HG03521 (cell line): Measurements from ENCODE around the gene KRT25.

Experiments used
- ATAC-seq: cut with Tn5 transposase; IDR thresholded peaks from one replicate; pipeline ENCODE4 v1.9.1; 2021; ENCODE audit warnings: mild to moderate bottlenecking, moderate library complexity; ENCODE audit not compliant: unreplicated experiment

KRT25 gene, protein sequence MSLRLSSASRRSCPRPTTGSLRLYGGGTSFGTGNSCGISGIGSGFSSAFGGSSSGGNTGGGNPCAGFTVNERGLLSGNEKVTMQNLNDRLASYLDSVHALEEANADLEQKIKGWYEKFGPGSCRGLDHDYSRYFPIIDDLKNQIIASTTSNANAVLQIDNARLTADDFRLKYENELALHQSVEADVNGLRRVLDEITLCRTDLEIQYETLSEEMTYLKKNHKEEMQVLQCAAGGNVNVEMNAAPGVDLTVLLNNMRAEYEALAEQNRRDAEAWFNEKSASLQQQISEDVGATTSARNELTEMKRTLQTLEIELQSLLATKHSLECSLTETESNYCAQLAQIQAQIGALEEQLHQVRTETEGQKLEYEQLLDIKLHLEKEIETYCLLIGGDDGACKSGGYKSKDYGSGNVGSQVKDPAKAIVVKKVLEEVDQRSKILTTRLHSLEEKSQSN

DNA sequence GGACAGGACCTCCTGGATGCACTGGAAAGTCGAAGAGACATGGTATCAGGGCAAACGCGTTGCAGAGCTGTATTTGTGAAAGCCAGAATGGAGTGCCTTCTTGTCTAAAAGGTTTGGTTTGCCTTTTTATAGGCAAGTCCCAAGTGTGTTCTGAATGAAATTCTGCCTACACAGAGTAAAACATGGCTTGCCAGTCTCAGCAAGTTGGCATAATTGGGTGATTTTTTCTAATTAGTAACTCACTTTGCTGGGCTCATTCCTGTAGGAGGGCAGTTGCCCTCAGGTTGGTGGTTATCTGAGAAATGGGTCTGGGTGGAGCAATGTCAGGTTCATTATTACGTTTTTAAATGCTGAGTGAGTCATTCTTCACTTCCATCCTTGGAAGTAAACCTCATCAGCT is at the start of gene KRT25:
Gene KRT25 (minus strand): TSS at position 101 of the 400 bp plus-strand sequence. CDS start 60 bp downstream, at position 41.
- no peak for ATAC-seq

DNA sequence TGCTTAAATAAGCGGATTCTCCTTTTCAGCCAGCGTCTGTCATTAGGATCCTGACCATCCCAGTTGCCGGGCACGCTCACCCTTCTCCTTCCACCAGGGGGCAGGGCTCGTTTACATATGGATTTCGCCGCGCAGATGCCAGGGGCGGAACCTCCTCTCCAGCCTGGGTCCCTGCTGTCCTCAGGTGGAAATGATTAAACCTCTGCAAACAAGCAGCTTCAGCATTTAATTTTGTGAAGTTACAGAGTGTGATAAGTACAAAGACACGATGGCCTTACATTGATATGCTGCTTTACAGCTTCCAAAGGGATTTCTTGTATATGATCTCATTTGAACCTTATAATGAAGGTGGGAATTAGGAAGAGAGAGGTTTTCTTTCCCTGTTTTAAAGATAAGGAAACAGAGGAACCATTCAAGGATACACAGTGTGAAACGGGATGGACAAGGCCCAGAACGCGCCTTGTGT is 48.5 kb upstream of the KRT25 start:
- ATAC-seq: no peak

DNA sequence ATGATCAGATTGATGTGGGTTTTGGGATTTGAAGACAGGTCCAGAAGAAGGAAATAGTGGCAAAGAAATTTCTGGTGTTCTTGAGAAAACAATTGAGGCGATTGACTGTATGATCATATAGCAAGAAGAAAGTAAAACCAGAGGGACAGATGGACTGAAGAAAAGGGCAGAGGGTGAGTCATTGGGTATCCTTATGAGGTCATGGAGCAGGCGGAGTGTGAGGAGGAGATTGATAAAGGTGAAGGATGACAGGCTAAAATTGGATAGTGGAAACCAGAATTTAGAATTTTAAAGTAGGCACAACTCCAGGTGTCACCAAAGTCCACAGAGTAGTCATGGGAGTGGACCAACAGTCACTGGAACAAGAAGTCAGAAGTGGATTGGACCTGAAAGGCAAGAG is 46.0 kb upstream of the KRT25 start:
- no peak for ATAC-seq

DNA sequence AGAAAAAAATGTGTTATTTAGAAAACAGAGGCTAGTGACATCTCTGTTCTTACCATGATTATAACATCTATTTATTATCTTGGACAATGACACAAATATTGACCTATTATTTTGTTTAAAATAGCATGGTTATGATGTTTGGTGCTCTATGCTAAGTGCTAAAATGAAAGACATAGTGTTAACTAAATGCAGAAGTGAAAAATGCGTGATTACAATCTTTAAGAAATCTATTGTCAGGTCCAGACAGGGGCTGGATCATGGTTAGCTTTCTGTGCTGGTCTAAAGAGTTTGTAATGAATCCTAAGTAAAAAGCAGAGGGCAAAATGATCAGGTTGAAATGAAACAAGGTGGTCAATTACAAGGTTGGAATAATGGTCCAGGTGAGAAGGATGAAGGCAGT is 45.2 kb upstream of the KRT25 start:
- no peak for ATAC-seq

DNA sequence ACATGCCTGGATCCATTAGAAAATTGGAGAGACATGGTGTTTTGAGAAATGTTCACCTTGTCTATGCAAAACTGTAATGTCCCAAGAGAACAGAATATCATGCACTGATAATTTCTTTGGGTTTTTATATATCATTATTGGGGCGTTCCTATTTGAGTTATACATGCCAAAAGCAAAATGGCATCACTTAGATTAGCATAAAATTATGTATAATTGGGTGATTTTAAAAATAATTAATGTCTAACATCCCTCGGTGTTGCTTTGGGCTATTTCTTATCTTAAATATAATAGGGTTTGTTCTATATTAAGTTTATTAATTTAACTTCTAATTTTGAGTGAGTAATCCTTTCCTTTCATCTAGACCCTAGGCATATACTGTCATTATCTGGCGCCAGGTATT is 44.7 kb upstream of the KRT25 start, which contains the start of gene KRT28:
Gene KRT28 (minus strand): TSS at position 101 of the 400 bp plus-strand sequence. CDS start 66 bp downstream, at position 35.
- no peak for ATAC-seq

DNA sequence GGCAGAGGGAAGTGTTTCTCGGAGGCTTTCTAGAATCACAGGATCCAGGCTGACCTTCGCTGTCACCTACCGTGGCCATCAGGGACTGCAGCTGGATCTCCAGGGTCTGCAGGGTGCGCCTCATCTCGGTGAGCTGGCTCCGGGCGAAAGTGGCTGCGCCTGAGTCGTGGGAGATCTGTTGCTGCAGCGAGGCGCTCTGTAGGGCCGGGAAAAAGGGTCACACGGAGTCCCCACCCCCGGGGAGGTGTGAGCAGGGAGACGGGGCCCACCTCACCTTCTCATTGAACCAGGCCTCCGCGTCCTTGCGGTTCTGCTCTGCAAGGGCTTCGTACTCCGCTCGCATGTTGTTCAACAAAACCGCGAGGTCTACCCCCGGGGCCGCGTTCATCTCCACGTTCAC is 41.7 kb upstream of the KRT25 start:
- ATAC-seq: no peak

DNA sequence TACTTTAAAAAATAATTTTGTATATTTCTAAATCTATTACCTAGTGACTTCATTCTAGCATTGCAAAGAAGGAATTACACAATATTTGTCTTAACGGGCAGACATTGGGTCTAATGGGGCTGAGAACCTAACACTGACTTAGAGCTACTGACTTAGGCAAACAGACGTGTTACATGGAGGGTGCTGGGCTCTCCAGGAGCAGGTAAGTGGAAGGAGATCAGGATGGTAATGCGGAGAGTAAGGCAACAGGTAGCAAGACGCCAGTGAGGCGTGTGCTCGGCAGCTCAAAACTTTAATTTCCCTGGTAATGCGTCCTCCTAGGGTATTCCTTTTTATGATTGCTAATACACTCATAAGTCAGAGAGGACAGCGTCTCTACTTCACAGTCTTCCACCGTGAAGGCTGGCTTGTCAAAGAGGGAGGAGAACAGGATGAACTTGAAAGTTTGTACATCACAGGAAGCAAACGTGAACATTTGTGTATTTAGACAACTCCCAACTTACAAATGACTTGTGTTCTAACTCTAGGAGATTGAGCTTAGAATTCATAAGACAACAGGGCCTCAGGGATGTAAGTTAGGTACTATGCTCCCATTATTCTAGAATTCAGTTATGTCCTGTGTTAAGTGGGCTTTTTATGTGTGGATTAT is 40.0 kb upstream of the KRT25 start:
- ATAC-seq: no peak

DNA sequence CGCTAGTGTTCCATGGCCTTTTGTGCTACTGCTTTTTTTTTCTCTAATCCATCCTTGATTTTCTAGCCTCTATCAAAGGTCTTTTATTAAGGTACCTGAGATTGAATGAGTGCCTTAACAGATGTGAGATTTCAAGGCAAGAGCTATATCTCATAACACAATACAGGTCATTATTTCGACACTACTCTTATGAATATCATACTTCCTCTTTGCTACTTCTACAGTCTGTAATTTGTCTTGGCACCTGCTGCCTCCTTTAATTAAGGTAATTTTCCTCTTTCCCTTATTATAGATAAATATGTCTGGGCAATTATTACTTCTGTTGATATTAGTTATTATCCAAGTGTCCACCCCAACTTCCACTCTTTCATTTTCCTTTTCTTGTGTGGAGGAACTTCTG is 39.3 kb upstream of the KRT25 start:
- ATAC-seq: no peak

DNA sequence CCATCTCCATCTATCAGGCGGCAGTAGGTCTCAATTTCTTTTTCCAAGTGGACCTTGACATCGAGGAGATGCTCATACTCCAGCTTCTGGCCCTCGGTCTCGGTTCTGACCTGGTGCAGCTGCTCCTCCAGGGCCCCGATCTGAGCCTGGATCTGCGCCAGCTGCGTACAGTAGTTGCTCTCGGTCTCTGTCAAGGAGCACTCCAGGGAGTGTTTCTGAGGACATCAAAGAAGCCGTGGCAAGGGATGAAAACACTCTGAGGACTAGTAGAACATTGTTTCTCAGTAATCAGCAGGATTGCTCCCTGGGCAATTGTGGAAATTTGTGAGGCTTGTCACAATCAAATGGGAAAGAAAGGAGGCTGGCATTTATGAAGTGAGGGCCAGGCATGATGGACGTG is 38.7 kb upstream of the KRT25 start:
- ATAC-seq: no peak

DNA sequence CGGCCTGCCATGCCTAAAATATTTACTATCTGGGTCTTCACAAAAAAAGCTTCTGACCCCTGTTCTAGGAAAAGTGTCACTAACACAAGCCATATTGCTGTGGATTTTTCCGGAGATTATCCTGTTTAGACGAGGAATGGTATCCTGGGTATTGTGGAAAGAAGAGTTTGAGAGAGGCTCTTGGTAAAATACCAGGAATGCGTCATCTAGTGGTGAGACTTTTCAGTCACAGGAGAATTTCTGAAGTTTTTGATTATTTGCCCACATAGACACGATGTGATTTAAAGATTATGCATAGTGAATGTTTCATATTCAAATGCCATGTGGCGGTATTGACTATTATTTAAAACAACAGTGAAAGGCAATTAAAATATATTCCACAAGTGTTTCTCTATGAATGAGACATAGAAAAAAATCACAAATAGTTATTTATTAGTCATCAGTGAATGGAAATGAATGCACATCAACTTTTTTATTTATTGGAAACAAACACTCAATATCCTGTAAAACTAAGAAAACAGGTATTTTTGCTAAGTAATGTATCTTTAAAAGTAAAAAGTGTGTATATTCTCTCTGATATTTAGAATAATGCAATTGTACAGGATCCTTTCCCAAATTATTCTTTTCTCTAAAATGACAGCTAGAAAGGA is 36.8 kb upstream of the KRT25 start:
- no peak for ATAC-seq

DNA sequence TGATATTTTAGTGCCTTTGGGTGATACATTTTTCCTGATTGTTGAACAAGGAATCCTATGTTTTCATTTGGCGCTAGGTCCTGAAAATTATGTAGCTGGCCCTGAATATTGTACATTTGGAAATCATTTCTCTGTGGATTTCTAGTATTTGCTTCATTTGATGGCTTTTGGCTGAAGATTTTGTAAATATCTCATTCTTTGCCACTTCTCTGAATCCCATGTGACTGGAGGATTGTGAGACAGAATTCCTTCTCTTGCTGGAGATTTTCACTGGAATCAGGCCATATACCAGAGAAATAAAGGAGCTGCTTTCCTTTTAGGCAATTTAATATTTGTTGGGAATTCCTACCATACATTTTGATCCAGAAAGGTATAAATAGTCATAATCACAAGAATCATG is 36.0 kb upstream of the KRT25 start:
- no peak for ATAC-seq

DNA sequence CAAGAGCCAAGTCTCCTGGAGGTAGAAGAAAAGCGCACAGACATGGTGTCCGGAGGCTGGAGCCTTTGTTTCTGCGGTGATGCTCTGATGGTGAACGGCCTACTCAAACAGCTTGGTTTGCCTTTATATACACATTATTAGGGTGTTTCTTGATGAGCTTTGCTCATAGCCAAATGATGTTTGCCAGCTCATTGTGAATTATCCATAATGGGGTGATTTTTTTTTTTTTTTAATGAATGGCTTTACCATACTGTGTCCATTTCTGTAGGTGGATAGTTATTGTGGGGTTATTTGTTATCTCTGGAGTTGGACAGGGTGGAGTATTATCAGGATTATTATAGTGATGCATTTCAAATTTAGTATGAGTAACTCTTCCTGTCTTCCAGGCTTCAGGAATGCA is 27.3 kb upstream of the KRT25 start, which contains the start of gene KRT27:
Gene KRT27 (minus strand): TSS at position 101 of the 400 bp plus-strand sequence. CDS start 57 bp downstream, at position 44.
- ATAC-seq: no peak

DNA sequence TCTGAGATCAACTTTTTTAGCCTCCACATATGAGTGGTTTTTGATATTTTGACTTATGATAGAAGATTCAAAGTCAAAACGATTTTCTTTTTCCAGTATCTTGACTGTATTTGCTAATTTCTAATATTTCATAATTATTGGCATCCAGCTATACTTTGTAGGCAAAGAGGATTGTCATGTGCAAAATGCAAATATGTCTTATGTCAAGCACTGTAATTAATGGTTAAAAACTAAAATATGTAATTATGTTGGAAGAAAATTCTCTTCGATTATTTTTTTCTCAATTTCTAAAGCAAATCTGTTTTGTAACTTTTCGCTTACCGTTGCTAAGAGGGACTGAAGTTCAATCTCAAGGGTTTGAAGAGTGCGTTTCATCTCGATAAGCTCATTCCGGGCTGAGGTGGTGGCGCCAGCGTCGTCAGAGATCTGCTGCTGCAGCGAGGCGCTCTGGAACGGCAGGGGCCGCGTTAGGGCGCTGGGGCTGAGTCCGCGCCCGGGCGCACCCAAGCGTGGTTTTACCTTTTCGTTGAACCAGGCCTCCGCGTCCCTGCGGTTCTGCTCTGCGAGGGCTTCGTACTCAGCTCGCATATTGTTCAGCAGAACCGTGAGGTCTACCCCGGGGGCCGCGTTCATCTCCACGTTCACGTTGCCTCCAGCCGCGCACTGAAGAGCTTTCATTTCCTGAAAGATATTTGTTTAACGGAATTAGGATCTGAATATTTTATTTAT is 24.2 kb upstream of the KRT25 start:
- ATAC-seq: no peak

DNA sequence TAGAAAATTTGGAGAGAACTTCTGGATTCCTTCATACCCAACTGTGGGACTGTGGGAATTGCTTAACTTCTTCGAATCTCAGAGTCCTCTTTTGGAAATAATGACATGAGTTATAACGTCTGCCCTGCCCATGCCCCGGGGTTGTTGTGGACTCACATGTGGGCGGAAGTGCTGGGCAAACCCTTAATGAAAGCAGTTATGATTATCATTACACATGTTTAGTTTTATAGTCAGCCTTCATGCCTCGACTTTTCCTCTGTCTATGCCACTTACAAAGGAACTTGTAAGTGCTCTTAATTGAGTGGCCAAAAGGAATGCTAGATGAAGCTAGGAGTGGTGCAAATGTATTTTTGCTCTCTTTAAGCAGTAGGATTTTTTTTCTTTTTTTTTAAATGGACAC is 23.3 kb upstream of the KRT25 start:
- no peak for ATAC-seq

DNA sequence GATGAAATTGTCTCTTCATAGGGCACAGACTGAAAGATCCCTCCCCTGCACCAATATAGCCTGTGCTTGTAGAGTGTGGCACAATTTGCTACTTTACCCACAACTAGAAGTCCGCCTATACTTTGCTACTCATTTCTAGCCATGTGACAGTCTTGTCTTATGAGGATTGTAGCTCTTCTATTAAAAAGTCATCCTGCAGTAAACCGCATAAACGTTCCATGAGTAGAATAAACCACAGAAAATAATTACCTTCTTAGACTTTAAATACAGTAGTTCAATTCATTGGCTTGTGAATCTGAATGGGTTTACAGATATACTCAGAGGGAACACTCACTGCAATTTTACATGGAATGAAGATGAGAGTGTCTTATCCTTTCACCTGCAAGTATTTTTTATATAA is 22.8 kb upstream of the KRT25 start:
- no peak for ATAC-seq

DNA sequence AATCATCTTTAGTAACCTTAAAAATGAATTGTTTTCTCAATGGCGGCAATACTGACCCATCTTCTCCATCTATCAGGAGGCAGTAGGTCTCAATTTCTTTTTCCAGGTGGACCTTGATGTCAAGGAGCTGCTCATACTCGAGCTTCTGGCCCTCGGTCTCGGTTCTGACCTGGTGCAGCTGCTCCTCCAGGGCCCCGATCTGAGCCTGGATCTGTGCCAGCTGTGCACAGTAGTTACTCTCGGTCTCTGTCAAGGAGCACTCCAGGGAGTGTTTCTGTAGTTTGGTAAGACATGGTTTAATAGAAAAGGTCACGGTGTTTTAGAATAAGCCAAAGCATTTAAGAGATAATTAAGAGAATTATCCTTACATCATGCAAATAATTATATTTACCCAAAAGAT is 22.3 kb upstream of the KRT25 start:
- no peak for ATAC-seq

DNA sequence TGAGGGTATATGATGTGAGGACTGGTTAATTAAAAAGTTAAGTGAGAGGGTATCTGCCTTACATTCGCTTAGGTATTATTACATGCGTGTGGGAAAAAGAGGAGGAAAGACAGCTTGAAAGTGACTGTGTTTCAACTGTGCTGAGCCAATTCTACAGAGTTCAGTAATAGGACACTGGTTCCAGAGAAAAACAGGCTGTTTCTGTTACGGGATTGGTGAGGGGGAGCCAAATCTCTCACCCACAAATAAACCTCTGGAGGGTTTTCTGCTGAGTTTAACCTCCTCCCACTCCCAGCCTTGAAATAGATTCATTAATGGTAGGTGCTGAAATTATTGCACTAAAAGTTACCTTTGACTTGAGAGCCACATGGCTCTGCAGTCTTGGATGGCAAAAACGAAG is 20.8 kb upstream of the KRT25 start:
- ATAC-seq: no peak

DNA sequence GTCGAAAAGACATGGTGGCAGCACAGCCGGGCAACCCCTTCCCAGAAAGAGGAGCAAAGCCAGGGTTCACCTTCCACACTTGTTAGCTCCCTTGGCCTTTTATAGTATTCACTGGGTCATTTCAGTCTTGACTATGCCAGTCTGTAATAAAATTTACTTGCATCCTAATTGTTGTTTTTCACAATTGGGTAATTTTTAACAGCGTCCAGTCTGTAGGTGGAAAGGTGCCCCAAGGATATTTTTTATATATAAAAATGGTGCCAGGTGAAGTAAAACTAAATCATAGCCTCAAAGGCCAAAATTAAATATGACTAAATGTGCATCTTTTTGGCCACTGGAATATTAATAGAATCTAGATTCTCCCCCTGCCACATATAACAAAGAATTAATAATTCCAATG is 17.0 kb upstream of the KRT25 start, which contains the start of gene KRT26:
Gene KRT26 (minus strand): TSS at position 101 of the 400 bp plus-strand sequence. CDS start 88 bp downstream, at position 13.
- ATAC-seq: no peak

DNA sequence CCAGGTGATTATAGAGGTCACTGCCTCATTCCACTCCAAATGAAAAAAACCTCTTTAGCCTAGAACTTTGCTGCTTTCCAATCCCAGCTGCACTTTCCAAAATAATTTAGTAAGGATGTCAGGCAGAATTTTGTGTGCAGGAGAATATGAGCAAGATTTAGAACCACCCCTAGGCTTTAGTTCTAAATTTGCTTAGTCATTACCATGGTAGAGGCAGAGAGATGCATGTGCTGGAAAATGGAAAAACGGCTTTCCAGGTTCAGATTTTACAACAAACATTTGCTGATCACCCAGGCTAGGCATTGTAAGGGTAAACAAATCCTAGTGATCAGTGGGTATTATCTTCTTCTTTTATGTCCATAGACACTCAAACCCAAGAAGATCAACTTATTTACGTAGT is 10.5 kb upstream of the KRT25 start:
- no peak for ATAC-seq

DNA sequence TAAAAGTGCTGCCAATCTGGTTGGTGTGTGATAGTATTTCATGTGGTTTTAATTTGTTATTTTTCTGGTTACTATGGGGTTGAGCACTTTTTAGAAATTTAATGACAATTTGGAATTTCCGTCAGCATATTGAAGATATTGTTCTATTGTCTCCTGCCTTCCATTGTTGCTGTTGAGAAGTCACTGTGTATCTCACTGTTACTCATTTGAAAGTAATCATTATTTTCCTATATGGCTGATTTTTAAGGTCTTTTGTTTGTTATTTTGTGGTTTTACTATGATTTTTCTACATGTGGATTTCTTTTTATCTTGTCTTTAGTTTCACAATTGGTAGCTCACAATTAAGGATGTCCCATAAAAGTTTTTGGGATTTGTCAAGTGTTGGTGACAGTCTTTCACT is 8.6 kb upstream of the KRT25 start:
- ATAC-seq: no peak
